PC-3 (cell line): Measurements from ENCODE around the gene ABHD15. TPM values are rescaled to one million over a fixed set of nuclear protein-coding genes. Genes with fewer than 3 reads are reported as not detected.

Source experiments
- ATAC-seq: fragments of 200-7000 bp; cut with Tn5 transposase; 2 replicates; pipeline ENCODE4 v1.9.1; 2020; ENCODE audit warnings: mild to moderate bottlenecking, moderate library complexity
- BruUV-seq: library from RNA; stranded (reverse); fragments of 400-500 nt; replicated peaks from 2 replicates; lab custom pipeline; 2021; lab: Mats Ljungman, UMichigan
- CTCF ChIA-PET: fragments of 300-600 bp; sonication (Branson Sonifier 250); formaldehyde crosslinking; loops from one replicate; lab custom pipeline; 2022; ENCODE audit warnings: antibody characterized with exemption; lab: Charles Lee
- POLR2A ChIA-PET: fragments of 300-600 bp; sonication (Branson Sonifier 250); formaldehyde crosslinking; loops from one replicate; lab custom pipeline; 2022; ENCODE audit warnings: antibody characterized with exemption; ENCODE audit not compliant: unreplicated experiment; lab: Charles Lee
- DNase-seq: peaks from one replicate; pipeline ENCODE4 v3.0.0-alpha.2; 2015
- H2AFZ ChIP-seq: fragments of 300-600 bp; sonication (generic); 2 replicates; pipeline ENCODE4 v1.6.0; 2016; ENCODE audit warnings: antibody characterized with exemption, low read length
- H3F3A ChIP-seq: fragments of 300-600 bp; sonication (generic); one replicate; pipeline ENCODE4 v1.6.0; 2017; ENCODE audit warnings: antibody characterized with exemption, low read length, control low read depth, mild to moderate bottlenecking; ENCODE audit not compliant: unreplicated experiment
- H3K27ac ChIP-seq: fragments of 300-600 bp; sonication (generic); 2 replicates; pipeline ENCODE4 v1.5.1; 2016; ENCODE audit warnings: mild to moderate bottlenecking, low read length
- H3K27me3 ChIP-seq: fragments of 300-600 bp; sonication (generic); 2 replicates; pipeline ENCODE4 v1.6.1; 2016; ENCODE audit warnings: low read length, mixed read lengths
- H3K36me3 ChIP-seq: fragments of 300-600 bp; sonication (generic); 2 replicates; pipeline ENCODE4 v1.6.1; 2016; ENCODE audit warnings: low read depth, mixed run types, low read length, mixed read lengths
- H3K4me1 ChIP-seq: fragments of 300-600 bp; sonication (generic); 2 replicates; pipeline ENCODE4 v1.5.1; 2016; ENCODE audit warnings: low read length; ENCODE audit not compliant: insufficient read depth
- H3K4me2 ChIP-seq: fragments of 300-600 bp; sonication (generic); 2 replicates; pipeline ENCODE4 v1.6.0; 2016; ENCODE audit warnings: low read length
- H3K4me3 ChIP-seq: fragments of 300-600 bp; sonication (generic); 2 replicates; pipeline ENCODE4 v1.5.1; 2016; ENCODE audit warnings: mild to moderate bottlenecking, low read length, mixed read lengths
- H3K79me2 ChIP-seq: fragments of 300-600 bp; sonication (generic); 2 replicates; pipeline ENCODE4 v1.6.1; 2017; ENCODE audit warnings: low read length, mixed read lengths
- H3K9ac ChIP-seq: fragments of 300-600 bp; sonication (generic); 2 replicates; pipeline ENCODE4 v1.6.0; 2016; ENCODE audit warnings: mild to moderate bottlenecking, low read length
- H3K9me2 ChIP-seq: fragments of 300-600 bp; sonication (generic); replicated peaks from 2 replicates; pipeline ENCODE4 v1.6.1; 2016; ENCODE audit warnings: mixed run types, low read length, mixed read lengths
- H3K9me3 ChIP-seq: fragments of 300-600 bp; sonication (generic); 2 replicates; pipeline ENCODE4 v1.6.1; 2016; ENCODE audit warnings: low read length, mixed read lengths
- H4K20me1 ChIP-seq: fragments of 300-600 bp; sonication (generic); 2 replicates; pipeline ENCODE4 v1.6.1; 2016; ENCODE audit warnings: low read length, mixed read lengths
- EZH2 ChIP-seq: fragments of 300-600 bp; sonication (generic); IDR thresholded peaks from one replicate; pipeline ENCODE4 v1.6.1; 2017; ENCODE audit warnings: antibody characterized with exemption, mild to moderate bottlenecking, low read length; ENCODE audit not compliant: unreplicated experiment
- EZH2phosphoT487 ChIP-seq: fragments of 300-600 bp; sonication (generic); IDR thresholded peaks from 2 replicates; pipeline ENCODE4 v1.6.1; 2018; ENCODE audit warnings: mild to moderate bottlenecking, antibody characterized with exemption, low read length, borderline replicate concordance
- intact Hi-C: fragments of 100-400 bp; cut with micrococcal nuclease; formaldehyde crosslinking; loops from 2 replicates; pipeline ENCODE4 v1.9.0; 2023
- total RNA-seq: library from RNA; depleted of rRNA; stranded (reverse); fragments of >200 nt; gene quantifications from 2 replicates; pipeline ENCODE4 v1.2.3, GENCODE V29; 2014
- TF ChIP-seq, protein P1 (sequence below): fragments of 300-600 bp; sonication (generic); conservative IDR thresholded peaks from 2 replicates; pipeline ENCODE4 v1.5.1; 2017; ENCODE audit warnings: antibody characterized with exemption, low read depth, mild to moderate bottlenecking, low read length

ABHD15 gene
- total RNA-seq, 1 experiment from 2014 or later, result 6.3 TPM

GRCh38 chr17:29588017-29588561 lies 21.3 kb upstream of the ABHD15 start:
- no peaks in the 10 kb centered on the region for H3K36me3 ChIP-seq
- H2AFZ ChIP-seq, result no peak overlapping the region
- CTCF ChIA-PET, result interaction anchor here (2.0 kb wide), 1 partner anchor 29 kb away, joined by 9 read pairs; no protein-coding TSS in a partner anchor
- no peaks in the 10 kb centered on the region for H4K20me1 ChIP-seq
- H3K4me2 ChIP-seq, result peak overlapping the region; percentile 99
- H3F3A ChIP-seq, result no peaks in the 10 kb centered on the region
- no peaks in the 10 kb centered on the region for H3K9me3 ChIP-seq
- DNase-seq, result no peak
- peaks cover 40% of the 10 kb centered on the region for H3K79me2 ChIP-seq
- H3K9me2 ChIP-seq, result no peaks in the 10 kb centered on the region
- POLR2A ChIA-PET, result interaction anchor here (0.6 kb wide), 1 partner anchor 197 kb away, joined by 9 read pairs; no protein-coding TSS in a partner anchor
- H3K27ac ChIP-seq, result no peak overlapping the region
- no peak for ATAC-seq
- H3K4me3 ChIP-seq, result peak overlapping the region; percentile 89
- no peaks in the 10 kb centered on the region for H3K27me3 ChIP-seq
- H3K9ac ChIP-seq, result peak overlapping the region; percentile 66
- no TSS peak for BruUV-seq
- peaks cover 32% of the 10 kb centered on the region for H3K4me1 ChIP-seq
- intact Hi-C loops, result no loop called here
- TF ChIP-seq, protein P1, sequence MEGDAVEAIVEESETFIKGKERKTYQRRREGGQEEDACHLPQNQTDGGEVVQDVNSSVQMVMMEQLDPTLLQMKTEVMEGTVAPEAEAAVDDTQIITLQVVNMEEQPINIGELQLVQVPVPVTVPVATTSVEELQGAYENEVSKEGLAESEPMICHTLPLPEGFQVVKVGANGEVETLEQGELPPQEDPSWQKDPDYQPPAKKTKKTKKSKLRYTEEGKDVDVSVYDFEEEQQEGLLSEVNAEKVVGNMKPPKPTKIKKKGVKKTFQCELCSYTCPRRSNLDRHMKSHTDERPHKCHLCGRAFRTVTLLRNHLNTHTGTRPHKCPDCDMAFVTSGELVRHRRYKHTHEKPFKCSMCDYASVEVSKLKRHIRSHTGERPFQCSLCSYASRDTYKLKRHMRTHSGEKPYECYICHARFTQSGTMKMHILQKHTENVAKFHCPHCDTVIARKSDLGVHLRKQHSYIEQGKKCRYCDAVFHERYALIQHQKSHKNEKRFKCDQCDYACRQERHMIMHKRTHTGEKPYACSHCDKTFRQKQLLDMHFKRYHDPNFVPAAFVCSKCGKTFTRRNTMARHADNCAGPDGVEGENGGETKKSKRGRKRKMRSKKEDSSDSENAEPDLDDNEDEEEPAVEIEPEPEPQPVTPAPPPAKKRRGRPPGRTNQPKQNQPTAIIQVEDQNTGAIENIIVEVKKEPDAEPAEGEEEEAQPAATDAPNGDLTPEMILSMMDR, result no peak
- no peak for TF ChIP-seq EZH2
- no peak for TF ChIP-seq EZH2phosphoT487

GRCh38 chr17:29587591-29587990 lies 20.8 kb upstream of the ABHD15 start:
- Histone ChIP-seq H3K36me3 (no peaks in the 10 kb centered on the region), H3K27me3 (no peaks in the 10 kb centered on the region), H3K4me1 (peaks cover 30% of the 10 kb centered on the region), H2AFZ (no peak overlapping the region), H3F3A (no peaks in the 10 kb centered on the region), H3K9ac (no peak overlapping the region), H4K20me1 (no peaks in the 10 kb centered on the region), H3K4me3 (peak overlapping the region; percentile 89; the same call in 1 of the 2 replicates), H3K4me2 (peak overlapping the region; percentile 99), H3K79me2 (peaks cover 40% of the 10 kb centered on the region), H3K27ac (no peak overlapping the region), H3K9me3 (no peaks in the 10 kb centered on the region), H3K9me2 (no peaks in the 10 kb centered on the region)
- ChIA-PET POLR2A (interaction anchor here (0.6 kb wide), 1 partner anchor 197 kb away, joined by 9 read pairs; no protein-coding TSS in a partner anchor), CTCF (interaction anchor here (2.0 kb wide), 1 partner anchor 30 kb away, joined by 9 read pairs; no protein-coding TSS in a partner anchor)
- no peak for TF ChIP-seq EZH2
- no peak for TF ChIP-seq EZH2phosphoT487
- TF ChIP-seq, protein P1, result no peak
- intact Hi-C loops, result no loop called here
- ATAC-seq (no peak), DNase-seq (no peak)
- BruUV-seq, result no TSS peak
